Ovary (tissue), 9 donors: ENCODE measurements around the gene LRP1B. TPM values are rescaled to one million over a fixed set of nuclear protein-coding genes. Genes with fewer than 3 reads are reported as not detected.
"Not testable (repeated sequence)": the region's sequence is repeated elsewhere in the genome, so short reads cannot be mapped to it uniquely, and the experiment has no call there.

Source experiments
- DNase-seq, 5 donors: peaks; one replicate each; pipeline ENCODE4 v3.0.0-alpha.2; 2019 to 2020
- H3K27ac ChIP-seq, 2 donors: fragments of 200-600 bp; one replicate each; pipeline versions ENCODE4 v1.5.1 to v1.8.0; 2019 to 2022
- H3K27me3 ChIP-seq: fragments of 200-600 bp; one replicate; pipeline ENCODE4 v1.8.0; 2022
- H3K36me3 ChIP-seq: fragments of 200-600 bp; sonication (generic); one replicate; pipeline ENCODE4 v1.5.1; 2019
- H3K4me1 ChIP-seq: one replicate; pipeline ENCODE4 v1.8.1; 2013; ENCODE audit warnings: mild to moderate bottlenecking, moderate library complexity; ENCODE audit not compliant: insufficient read depth
- H3K4me3 ChIP-seq: fragments of 200-600 bp; sonication (generic); one replicate; pipeline ENCODE4 v1.5.1; 2017
- H3K9me3 ChIP-seq, 2 donors: fragments of 200-600 bp in 1 of 2; sonication (generic) in 1 of 2; one replicate each; pipeline versions ENCODE4 v1.5.1 to v1.8.1; 2013 to 2019; ENCODE audit warnings: mild to moderate bottlenecking in 1 of 2, moderate library complexity in 1 of 2
- CTCF ChIP-seq, 3 donors: fragments of 450-650 bp in 2 of 3; fragments of 200-600 bp in 1 of 3; IDR thresholded peaks; one replicate each; pipeline versions ENCODE4 v1.5.1 to v1.8.0; 2016 to 2022; ENCODE audit warnings: antibody characterized with exemption in 3 of 3, mild to moderate bottlenecking in 1 of 3
- EP300 ChIP-seq: sonication (generic); formaldehyde crosslinking; IDR thresholded peaks from one replicate; pipeline ENCODE4 v1.6.1; 2017; ENCODE audit warnings: antibody characterized with exemption
- POLR2A ChIP-seq: fragments of 450-650 bp; IDR thresholded peaks from one replicate; pipeline ENCODE4 v1.6.1; 2017; ENCODE audit warnings: antibody characterized with exemption, mild to moderate bottlenecking, moderate library complexity
- WGBS, 3 donors: extraction: QIAGEN DNeasy Blood & Tissue Kit in 1 of 3; methylation state at CpG; one replicate each; pipeline versions ENCODE4 v1.1.5 to v1.1.7; 2013 to 2017; 5-methylcytosine and 5-hydroxymethylcytosine counted together
- intact Hi-C, 4 donors: fragments of 100-400 bp; cut with DNase I; formaldehyde crosslinking; loops; one replicate each; pipeline versions ENCODE4 v1.11.0 to v1.15.1; 2022 to 2023
- polyA plus RNA-seq, 2 donors: library from polyadenylated mRNA; stranded (reverse); fragments of 200-250 nt in 1 of 2; fragments of 350-450 nt in 1 of 2; fragmentation: Illumina TruSeq in 1 of 2; extraction: RNeasy Lipid Tissue Mini Kit (QIAGEN cat#74804) in 1 of 2; gene quantifications; one replicate each; pipeline ENCODE4 v1.2.3, GENCODE V29; 2013 to 2014
- total RNA-seq, 7 donors: library from RNA; depleted of rRNA in 2 of 7; stranded (reverse); fragments of >200 nt in 2 of 7; fragmentation: NEBNext Ultra II Directional in 3 of 7; extraction: Animal tissue kit (Norgen Biotek cat#: 25700) in 3 of 7; gene quantifications; one replicate each; pipeline versions ENCODE4 v1.1.0 to v1.2.4, GENCODE V29; 2016 to 2023
- donor health status: DM: no; HTN: no; CAD: no; lungs with moderate emphysema.
- donor health status: DM: no; HTN: no; CAD: no.
- donor health status: Bipolar disorder and iron deficiency.
- donor health status: DM: yes; HTN: yes; CAD: no.
- donor health status: DM: no; HTN: no; CAD: no.
- donor health status: DM: yes; HTN: yes; CAD: no.

Gene LRP1B
- total and polyA plus RNA-seq, 9 donors: 0.08 to 2.6 (median 0.37) TPM

- no peak for TF ChIP-seq POLR2A
- WGBS, 3 donors: 94 to 97% (median 94%) methylated on average over 2 of the region's 2 CpGs
- no peak overlapping the region for H3K4me3 ChIP-seq
- no peak for DNase-seq
- intact Hi-C loops: no loop called here
- no peaks in the 10 kb centered on the region for H3K27me3 ChIP-seq
- H3K36me3 ChIP-seq: no peaks in the 10 kb centered on the region
- no peaks in the 10 kb centered on the region for H3K9me3 ChIP-seq
- no peaks in the 10 kb centered on the region for H3K4me1 ChIP-seq
- no peak overlapping the region for H3K27ac ChIP-seq
Measured at GRCh38 chr2:142095647-142096046, 35.2 kb downstream of the LRP1B start.

- TF ChIP-seq EP300: no peak
- no peak for TF ChIP-seq CTCF (IDR thresholded peaks at IDR 0.05)
- no peak for TF ChIP-seq POLR2A
- no peak for DNase-seq
- Histone ChIP-seq H3K4me3 (no peak overlapping the region), H3K4me1 (no peaks in the 10 kb centered on the region), H3K36me3 (no peaks in the 10 kb centered on the region), H3K27ac (no peak overlapping the region), H3K27me3 (no peaks in the 10 kb centered on the region), H3K9me3 (no peaks in the 10 kb centered on the region)
- 72 to 75% (median 75%) methylated on average over 2 of the region's 2 CpGs for WGBS, 3 donors
- intact Hi-C loops: no loop called here
Measured at GRCh38 chr2:142094233-142094632, 36.6 kb downstream of the LRP1B start.

GRCh38 chr2:142088058-142088568 lies 42.7 kb downstream of the LRP1B start:
- H3K4me3 ChIP-seq: no peak overlapping the region
- H3K27me3 ChIP-seq: no peaks in the 10 kb centered on the region
- no peaks in the 10 kb centered on the region for H3K4me1 ChIP-seq
- no peak for DNase-seq
- intact Hi-C loops: no loop called here
- H3K36me3 ChIP-seq: no peaks in the 10 kb centered on the region
- no peaks in the 10 kb centered on the region for H3K9me3 ChIP-seq
- no peak overlapping the region for H3K27ac ChIP-seq
- TF ChIP-seq POLR2A (no peak), CTCF (IDR thresholded peaks at IDR 0.05) (no peak), EP300 (no peak)
- 93 to 96% (median 94%) methylated on average over 2 of the region's 2 CpGs for WGBS, 3 donors

DNA sequence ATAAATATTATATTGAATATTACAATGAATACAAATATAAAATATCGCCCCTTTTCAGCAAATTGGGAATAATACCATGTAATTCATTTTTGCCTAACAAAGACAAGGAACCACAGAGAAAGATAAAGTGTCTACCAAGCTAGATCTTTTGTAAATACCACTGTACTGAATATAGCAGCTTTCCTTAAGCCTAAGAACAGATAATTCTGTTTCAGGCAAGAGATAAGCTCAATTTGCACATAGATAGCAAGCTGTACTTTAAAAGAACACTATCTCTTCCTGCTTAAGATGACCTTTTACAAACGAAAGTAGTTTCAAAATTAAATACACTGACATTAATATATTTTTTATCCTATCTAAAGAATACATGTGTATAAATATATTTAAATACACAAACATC lies 43.2 kb downstream of the LRP1B start:
- DNase-seq, H3K27ac ChIP-seq, H3K9me3 ChIP-seq, H3K4me3 ChIP-seq, H3K27me3 ChIP-seq, intact Hi-C loops, H3K4me1 ChIP-seq, H3K36me3 ChIP-seq: not testable (repeated sequence)
- 47 to 57% (median 48%) methylated on average over 2 of the region's 2 CpGs for WGBS, 3 donors

GRCh38 chr2:142082368-142082767 lies 48.4 kb downstream of the LRP1B start:
- no peak for DNase-seq
- TF ChIP-seq CTCF (IDR thresholded peaks at IDR 0.05): no peak
- no peak for TF ChIP-seq EP300
- TF ChIP-seq POLR2A: no peak
- Histone ChIP-seq H3K4me1 (no peaks in the 10 kb centered on the region), H3K36me3 (no peaks in the 10 kb centered on the region), H3K9me3 (no peaks in the 10 kb centered on the region), H3K4me3 (no peak overlapping the region), H3K27ac (no peak overlapping the region), H3K27me3 (no peaks in the 10 kb centered on the region)
- intact Hi-C loops: no loop called here
- WGBS, 3 donors: 92 to 97% (median 94%) methylated on average over 3 of the region's 3 CpGs
